Measurements from ENCODE around the gene AKAP13.
A peak's percentile ranks its signal among the peaks of the same experiment; 100 is the strongest.

The AKAP13 gene

DNA sequence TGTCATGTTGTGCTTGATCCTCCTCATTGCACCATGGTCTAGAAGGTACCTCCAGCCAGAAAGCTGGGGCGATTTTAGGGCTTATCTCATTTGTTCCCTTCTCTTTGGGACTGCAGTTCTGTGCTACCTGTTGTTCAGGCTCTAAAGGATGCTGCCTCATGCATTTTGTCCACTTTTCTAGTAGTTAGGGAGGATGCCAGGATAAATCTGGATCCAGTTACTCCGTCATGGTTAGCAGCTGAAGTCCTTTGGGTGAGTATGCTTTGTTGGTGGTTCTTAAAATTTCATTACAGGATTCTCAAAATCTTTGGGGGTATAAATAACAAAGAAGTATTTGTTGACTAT, 8.9 kb downstream of the AKAP13 start:
- DNase-seq (ENCODE audit: low read depth), result no peak

DNA sequence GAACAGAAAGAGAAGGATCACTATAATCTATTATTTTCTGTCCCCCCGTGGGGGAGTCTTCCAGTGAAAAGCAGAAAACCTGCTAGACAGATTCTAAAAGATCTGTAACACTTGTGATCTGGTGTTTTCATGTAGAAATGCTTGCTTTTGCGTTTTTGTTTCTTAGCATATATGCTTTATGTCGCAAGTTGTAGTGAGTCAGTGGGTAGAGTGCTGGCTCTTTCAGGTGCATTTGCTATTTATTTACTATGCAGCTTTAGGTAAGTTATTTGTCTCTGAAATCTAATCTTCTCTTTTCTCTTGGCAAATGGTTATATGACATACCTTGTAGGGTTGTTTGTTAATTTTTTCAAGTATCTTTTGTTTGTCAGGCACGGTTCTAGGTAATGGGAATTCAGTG, 9.4 kb downstream of the AKAP13 start:
- no peak for DNase-seq (ENCODE audit: low read depth)

- DNase-seq (ENCODE audit: low read depth), result no peak
Observed at GRCh38 chr15:85393210-85393609, 12.8 kb downstream of the AKAP13 start.

- no peak for DNase-seq (ENCODE audit: low read depth)
Observed at GRCh38 chr15:85394554-85395333, 14.3 kb downstream of the AKAP13 start.

DNA sequence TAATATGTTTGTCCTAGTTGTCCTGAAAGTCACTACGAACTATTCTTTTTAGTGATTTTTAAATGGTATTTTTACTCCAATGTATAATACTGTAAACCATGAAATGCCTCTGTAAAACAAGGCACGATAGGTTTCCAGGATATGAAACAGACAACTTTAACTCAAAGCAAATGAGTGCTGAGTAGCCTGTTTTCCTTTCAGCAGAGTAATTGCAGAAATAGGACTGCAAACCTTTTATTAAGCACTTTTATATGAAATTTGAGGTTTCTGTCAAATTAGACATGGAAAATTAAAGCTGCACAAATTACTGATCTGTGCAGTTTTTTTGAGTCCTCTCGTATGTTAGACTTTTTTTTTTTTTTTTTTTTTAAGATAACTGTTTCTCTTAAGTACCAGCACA, 16.2 kb downstream of the AKAP13 start:
- no peak for DNase-seq (ENCODE audit: low read depth)

DNA sequence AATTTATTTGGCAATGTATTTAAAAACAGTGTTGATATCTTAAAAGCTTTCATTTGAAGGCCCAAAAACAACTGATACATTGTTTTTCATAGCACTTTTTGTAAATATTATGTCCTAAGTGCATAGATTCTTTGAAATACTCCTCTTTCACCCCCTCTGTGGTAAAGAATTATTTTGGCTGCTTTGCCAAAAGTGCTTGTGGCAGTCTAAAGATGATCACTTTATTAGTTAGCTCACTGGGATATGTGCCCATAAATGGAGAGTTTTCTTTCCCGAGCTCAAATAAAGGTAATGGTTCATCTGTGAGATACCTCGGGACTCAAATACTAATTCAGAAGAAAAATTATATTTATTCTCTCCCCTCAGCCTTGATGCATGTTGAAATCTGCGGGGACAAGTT, 16.7 kb downstream of the AKAP13 start:
- DNase-seq (ENCODE audit: low read depth), result no peak

DNA sequence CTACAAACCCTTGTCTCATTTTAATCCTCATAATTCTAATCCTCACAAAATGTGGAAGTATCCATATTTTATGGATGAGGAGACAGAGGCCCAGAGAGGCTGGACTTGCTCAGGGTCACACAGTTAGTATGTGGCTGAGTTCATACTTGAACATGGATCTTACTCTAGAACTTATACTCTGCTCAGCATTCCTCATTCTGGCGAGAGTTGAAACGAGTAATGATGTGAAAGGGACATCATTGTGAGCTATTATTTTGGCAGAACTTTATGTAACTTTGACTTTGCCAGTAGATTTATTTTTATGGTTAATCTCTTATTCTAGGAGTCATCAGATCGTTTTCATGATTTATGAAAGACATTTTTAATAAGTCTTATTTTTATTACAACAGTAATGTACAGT, 17.5 kb downstream of the AKAP13 start:
- no peak for DNase-seq (ENCODE audit: low read depth)

GRCh38 chr15:85398822-85399221, 18.4 kb downstream of the AKAP13 start:
- DNase-seq (ENCODE audit: low read depth), result no peak

GRCh38 chr15:85399627-85400026, 19.2 kb downstream of the AKAP13 start:
- no peak for DNase-seq (ENCODE audit: low read depth)

DNA sequence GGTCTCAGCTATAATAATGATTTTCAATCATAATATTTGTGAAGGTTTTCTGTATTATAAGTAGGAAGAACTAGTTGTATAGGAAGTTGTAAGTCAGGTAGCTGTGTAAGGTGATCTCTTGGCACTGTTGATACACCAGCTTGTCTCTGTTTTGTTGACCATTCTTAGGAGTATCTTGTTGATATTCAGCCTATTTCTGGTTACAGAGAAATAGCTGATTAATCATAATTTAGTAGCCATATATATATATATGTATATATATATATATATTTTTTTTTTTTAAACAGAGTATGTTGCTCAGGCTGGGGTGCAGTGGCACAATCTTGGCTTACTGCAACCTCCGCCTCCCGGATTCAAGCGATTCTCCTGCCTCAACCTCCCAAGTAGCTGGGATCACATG, 20.2 kb downstream of the AKAP13 start:
- DNase-seq (ENCODE audit: low read depth), result no peak

DNA sequence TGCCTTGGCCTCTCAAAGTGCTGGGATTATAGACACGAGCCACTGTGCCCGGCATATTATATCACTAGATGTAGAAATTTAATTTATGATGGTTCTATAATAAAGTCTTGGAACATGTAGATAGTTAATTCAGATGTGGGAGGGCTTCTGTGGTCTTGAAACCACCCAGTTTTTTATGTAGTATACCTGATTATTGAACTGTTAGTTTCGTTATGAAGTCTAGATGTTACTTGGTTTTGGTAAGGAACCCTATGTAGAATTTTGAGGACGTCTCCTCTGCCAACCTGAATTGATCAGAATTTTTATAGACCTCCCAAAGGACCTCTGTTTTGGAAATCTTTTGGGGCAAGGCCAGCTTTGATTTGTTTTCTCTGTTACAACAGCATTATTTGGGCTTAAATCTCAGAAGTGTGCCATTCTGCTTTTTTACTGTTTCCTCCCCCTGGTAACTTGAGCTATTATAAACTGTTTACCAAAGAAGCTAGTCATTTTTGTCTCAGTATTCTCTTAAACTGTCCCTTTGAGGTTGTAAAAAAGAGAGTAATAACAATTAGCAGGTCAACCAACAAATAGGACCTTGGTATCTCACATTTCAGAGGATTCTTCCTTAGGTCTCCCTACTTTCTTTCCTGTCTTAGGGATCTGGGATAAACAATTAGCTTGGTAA, 20.8 kb downstream of the AKAP13 start:
- DNase-seq (ENCODE audit: low read depth), result no peak

GRCh38 chr15:85402195-85402881, 21.9 kb downstream of the AKAP13 start:
- DNase-seq (ENCODE audit: low read depth), result peak; percentile 19

- DNase-seq (ENCODE audit: low read depth), result peak; percentile 76
Observed at GRCh38 chr15:85403745-85404144, 23.3 kb downstream of the AKAP13 start.

- DNase-seq (ENCODE audit: low read depth), result no peak
Observed at GRCh38 chr15:85404176-85404917, 23.9 kb downstream of the AKAP13 start.

- DNase-seq (ENCODE audit: low read depth), result no peak
Observed at GRCh38 chr15:85404918-85405866, 24.8 kb downstream of the AKAP13 start.

GRCh38 chr15:85406916-85407315, 26.5 kb downstream of the AKAP13 start:
- peak; percentile 61 for DNase-seq (ENCODE audit: low read depth)

- DNase-seq (ENCODE audit: low read depth), result peak; percentile 75
Observed at GRCh38 chr15:85407421-85408269, 27.2 kb downstream of the AKAP13 start.

- no peak for DNase-seq (ENCODE audit: low read depth)
Observed at GRCh38 chr15:85408270-85408746, 27.9 kb downstream of the AKAP13 start.

- peak; percentile 35 for DNase-seq (ENCODE audit: low read depth)
Observed at GRCh38 chr15:85412066-85412465, 31.7 kb downstream of the AKAP13 start.
